Stimulated activated CD4-positive, alpha-beta T cell treated with anti-CD3 and anti-CD28 coated beads, Interleukin-1b, Interleukin-23, amount 100 ng/mL, for 4 hours (primary cell): ENCODE results near the gene CFAP61.
A peak's percentile ranks its signal among the peaks of the same experiment; 100 is the strongest.
"Not testable (repeated sequence)": the region's sequence is repeated elsewhere in the genome, so short reads cannot be mapped to it uniquely, and the experiment has no call there.

Source experiments
- DNase-seq, 2 donors: peaks; one replicate each; pipeline ENCODE4 v3.0.0-alpha.2; 2020; ENCODE audit warnings: low read depth in 2 of 2

Gene CFAP61

DNA sequence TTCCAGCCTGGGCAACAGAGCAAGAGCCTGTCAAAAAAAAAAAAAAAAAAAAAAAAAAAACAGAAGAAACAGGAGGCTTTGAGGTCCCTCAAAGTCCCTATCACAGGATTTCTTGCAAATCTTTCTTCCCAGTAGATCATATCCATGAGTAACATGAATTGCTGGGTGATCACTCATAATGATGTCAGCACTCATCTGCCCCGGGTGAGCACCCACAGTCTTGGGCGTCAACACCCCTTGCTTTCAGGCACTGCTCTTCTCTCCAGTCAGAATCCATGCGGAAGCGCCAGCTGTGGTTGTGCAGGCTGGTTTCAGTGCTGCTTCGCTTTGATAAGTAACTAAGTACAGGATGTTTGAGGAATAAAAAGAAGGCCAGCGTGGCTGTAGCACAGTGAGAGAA, 275.4 kb downstream of the CFAP61 start:
- no peak for DNase-seq

DNA sequence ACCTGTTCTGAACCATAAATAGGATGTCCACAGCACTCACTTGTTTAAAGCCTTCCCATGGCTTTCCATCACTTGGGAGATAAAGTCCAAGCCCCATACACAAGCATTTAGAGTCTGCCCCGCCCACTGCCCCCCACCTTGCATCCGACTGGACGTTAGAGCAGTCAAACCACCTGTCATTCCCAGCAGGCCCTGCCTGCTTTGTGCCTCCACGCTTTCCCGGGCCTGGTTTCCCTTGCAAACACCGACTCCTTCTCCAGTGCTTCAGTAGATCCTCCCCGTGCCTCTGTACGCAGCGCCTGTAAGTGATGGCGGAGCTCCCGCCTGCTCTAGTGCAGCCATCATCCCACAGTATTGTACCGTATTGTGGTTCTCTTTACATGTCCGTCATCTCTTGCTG, 277.2 kb downstream of the CFAP61 start:
- DNase-seq, result no peak

DNA sequence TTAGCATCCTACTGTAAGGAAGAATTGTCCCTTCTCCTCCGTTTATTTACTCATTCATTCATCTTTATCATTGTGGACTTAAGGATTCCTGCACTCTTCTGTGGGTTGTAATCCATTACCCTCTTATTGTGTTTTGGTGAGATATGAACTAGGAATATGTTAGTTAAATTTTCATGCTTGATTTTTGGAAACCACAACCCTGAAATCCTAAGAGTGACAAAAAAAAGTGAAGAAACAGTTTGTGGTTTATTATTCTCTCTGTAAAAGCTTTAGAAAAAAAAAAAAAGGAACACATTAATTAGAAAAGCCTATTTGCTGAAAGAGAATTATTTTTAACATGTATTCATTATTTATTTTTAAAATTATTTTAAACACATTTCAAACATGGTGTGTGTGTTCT, 278.8 kb downstream of the CFAP61 start:
- no peak for DNase-seq

DNA sequence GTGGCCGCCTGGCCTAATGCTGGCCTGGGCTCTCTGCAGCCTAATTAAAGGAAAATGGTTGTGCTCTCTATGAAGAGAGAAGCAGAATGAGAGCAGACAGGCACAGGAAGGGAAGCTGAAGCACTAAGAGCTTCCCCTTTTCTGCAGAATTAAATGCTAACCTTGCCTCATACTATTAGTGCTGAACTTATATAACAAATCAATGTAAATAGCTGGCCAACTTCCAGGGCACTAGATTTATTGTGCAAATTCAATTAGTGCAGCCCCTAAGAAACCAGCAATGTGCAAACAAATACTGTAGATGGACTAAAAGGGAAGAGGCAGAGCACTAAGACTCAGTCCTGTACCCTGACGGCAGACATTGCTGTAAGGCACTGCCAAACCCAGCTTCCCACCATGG, 279.5 kb downstream of the CFAP61 start:
- DNase-seq, result no peak

DNA sequence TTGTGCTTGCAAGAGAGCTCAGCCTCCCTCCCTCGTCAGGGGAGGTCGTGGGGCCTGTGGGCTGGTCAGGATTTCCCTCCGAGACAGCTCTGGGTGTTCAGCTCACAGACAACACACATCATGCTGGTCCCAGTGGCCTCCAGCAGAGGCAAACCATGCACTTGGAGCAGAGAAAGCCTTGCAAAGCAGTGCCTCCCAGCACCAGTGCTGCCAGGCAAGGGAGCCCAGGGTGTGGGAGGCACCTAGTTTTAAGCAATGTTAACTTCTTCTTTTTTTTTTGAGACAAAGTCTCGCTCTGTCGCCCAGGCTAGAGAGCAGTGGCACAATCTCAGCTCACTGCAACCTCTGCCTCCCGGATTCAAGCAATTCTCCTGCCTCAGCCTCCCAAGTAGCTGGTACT, 281.5 kb downstream of the CFAP61 start:
- no peak for DNase-seq

DNA sequence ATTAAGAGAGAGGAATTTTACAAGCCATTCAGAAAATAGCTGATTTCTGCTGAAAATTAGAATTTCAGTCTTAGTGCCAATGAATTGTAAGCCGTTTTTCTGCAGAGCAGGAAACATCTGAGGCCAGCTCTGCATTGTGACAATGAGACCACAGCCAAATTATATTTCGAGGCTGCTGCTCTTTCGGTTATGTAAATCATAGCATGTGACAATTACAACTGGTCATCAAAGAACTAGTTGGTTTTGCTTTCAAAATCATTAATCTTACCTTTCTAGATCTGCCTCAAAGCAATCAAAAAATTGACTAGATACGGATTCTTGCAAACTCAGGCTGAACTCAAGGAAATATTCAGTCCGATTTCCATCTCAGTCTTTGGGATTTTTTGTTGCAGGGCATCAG, 282.2 kb downstream of the CFAP61 start:
- DNase-seq, result no peak

DNA sequence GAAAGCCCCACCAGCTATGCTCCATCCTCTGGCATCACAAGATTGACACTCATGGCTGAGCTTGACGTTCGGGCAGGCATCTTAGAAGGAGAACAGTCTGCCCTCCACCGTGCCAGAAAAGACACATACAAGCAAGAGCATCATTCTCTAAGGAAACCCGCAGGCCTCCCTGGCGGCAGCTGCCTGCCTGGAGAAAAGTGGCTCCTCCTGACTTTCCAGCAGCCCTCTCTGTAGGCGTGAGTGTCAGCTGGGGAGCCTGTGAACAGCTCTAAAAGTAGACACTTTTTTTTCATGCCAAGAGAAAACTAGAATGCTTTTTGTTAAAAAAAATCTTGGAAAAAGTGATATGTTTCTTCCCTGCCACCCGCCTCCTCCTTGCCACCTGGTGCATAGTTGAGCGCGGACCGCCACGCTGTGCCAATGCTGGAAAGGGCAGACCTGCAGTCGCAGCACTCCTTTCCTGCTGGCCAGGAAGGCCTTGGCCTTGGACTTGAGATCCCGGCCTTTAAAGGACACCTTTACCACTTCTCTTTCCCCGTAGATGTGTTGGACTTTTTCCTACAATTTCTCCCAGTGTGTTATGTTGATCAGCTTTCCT, 285.9 kb downstream of the CFAP61 start:
- DNase-seq, result no peak

DNA sequence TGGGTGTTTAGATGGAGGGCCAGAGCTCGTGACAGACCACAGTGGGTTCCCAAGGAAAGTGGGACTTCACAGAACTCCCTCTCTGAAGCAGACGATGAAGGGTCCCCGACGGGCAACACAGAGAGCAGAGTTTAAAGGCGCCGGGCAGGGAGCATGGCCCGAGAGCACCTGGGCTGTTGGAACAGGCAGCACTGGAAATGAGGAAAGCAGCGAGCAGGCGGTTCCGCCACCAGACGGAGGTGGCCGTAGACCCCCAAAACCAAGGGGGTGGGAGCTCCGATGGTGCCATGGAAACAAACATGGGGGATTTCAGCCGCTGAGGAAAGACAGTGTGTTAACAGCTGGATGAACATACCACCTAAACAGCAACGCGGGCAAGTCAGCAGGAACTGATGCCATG, 288.1 kb downstream of the CFAP61 start:
- no peak for DNase-seq

DNA sequence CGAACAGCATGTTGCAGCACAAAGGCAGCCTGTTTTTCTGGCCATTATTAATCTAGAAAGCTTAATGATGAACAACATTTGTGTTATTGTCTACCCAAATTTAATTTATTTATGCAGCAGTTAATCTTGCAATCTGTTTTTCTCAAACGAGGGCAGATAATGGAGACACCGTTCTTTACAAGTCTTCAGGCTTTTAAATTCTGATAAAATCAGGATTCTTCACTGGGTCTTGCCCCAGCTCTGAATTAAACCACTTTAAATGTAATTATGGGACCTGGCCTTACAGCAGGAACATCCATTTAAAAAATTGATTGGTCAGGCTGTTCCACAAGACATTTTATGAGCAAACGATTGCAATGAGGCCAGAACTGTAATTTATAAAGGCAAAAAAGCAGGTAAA, 289.0 kb downstream of the CFAP61 start:
- DNase-seq, result no peak

DNA sequence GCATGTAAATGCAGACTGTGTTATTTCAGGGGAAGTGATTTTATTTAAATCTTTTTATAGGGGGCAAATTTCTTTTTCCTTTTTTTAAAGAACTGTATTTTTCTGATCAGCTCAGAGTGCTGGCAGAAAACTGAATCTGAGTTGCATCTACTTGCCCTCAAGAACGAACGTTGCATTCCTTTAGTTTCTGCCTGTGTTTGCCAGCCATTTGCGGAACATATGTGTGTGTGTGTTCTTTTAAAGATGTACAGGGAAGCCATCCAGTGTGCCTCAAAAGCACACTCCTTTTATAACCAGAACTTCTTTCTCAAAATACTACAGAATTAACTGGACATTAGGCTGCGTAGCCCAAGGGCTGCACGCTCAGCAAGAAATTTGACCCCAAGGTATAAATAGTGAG, 289.7 kb downstream of the CFAP61 start:
- no peak for DNase-seq

DNA sequence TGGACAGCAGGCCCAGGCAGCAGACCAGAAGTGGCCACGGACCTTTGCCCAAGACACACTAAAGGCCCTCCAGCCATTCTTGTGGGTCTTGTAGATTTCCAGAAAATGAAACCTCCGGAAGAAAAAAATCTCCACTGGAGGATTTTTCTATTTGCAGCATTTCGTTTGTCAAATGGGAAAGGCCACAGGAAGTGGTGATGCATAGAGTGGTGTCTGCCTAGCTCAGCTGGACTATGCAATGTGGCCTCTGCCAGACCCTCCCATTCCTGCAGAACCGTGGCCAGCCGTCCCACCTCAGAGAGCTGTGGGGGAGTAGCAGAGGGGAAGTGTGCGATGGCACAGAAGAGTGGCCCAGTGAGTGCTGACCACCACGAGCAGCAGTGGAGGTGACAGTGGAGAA, 291.6 kb downstream of the CFAP61 start:
- no peak for DNase-seq

DNA sequence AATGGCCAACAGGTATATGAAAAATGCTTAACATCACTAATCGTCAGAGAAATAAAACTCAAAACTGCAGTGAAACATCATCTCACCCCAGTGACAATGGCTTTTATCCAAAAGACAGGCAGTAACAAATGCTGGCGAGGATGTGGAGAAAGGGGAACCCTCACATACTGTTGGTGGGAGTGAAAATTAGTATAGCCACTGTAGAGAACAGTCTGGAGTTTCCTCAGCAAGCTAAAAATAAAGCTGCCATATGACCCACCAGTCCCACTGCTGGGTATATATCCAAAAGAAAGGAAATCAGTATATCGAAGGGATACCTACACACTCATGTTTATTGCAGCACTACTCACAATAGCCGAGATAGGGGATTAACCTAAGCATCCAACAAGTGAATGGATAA, 292.1 kb downstream of the CFAP61 start:
- no peak for DNase-seq

DNA sequence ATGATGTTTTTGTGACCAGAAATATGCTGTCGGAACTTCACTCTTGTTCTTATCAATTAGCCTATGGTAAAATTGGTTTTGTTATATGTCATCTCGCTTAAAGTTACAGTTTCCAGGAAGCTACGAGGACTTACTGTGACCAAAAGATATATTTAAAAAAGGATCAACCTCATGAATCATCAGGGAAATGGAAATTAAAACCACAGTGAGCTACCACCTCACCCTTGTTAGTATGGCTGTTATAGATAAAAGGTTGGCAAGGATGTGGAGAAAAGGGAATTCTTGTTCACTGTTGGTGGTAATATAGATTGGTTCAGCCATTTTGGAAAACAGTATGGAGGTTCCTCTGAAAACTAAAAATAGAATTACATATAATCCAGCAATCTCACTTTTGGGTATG, 301.2 kb downstream of the CFAP61 start:
- DNase-seq, result no peak

DNA sequence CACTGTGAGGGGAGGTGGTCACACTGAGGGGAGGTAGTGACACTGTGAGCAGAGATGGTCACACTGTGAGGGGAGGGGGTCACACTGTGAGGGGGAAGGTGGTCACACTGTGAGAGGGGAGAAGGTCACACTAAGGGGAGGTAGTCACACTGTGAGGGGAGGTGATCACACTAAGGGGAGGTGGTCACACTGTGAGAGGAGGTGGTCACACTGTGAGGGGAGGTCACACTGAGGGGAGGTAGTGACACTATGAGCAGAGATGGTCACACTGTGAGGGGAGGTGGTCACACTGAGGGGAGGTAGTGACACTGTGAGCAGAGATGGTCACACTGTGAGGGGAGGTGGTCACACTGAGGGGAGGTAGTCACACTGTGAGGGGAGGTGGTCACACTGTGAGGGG, 303.2 kb downstream of the CFAP61 start:
- DNase-seq, result not testable (repeated sequence)

DNA sequence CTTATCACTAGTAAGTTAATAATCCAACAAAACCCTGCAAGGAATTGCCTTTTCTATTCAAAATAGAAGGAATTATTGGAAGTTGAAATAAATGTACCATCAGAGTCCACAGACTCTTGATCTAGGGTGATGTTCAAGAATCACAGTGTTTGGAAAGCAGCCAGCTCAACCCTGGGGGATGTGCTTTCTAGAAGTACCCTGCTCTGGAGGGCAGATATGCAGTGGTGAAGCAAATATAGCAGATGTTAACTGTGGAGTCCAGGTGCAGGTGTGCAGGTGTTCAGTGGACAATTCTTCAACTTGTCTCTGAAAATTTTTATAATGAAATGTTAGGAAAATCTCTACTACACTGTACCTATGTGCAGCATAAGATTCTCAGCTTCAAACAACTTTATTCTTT, 306.5 kb downstream of the CFAP61 start:
- no peak for DNase-seq

DNA sequence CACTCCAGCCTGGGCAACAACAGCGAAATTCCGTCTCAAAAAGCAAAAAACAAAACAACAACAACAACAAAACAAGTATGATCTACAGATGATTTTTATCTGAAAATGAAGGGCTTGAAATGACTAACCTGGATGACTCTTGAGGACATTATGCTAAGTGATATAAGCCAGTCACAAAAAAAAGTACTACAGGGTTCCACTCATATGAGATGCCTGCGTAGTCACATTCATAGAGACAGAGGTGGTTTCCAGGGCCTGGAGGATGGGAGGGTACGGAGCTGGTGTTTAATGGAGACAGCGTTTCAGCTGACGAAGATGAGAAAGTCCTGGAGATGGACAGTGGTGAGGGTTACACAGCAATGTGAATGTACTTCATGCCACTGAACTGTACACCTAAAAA, 307.3 kb downstream of the CFAP61 start:
- DNase-seq, result no peak

DNA sequence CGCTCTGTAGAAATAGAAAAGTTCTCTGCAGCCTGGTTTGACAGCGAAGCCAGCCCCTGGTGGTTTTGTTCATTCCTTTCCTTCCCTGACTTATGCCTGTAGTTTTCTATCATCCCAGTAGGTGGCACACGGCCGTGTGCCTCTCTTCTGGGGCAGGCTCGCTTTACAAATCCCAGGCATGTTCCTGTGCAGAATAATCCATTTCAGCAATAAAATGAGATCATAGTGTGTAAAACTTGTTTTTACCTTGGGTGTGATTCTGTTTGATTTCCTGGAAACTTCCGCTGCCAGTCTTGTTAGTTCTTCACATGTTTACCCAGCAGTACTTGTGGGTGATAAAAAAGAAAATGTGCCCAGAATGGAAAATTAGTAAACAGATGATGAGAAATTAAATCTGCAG, 308.1 kb downstream of the CFAP61 start:
- DNase-seq, result peak in 1 of 2 donors; percentile 5

DNA sequence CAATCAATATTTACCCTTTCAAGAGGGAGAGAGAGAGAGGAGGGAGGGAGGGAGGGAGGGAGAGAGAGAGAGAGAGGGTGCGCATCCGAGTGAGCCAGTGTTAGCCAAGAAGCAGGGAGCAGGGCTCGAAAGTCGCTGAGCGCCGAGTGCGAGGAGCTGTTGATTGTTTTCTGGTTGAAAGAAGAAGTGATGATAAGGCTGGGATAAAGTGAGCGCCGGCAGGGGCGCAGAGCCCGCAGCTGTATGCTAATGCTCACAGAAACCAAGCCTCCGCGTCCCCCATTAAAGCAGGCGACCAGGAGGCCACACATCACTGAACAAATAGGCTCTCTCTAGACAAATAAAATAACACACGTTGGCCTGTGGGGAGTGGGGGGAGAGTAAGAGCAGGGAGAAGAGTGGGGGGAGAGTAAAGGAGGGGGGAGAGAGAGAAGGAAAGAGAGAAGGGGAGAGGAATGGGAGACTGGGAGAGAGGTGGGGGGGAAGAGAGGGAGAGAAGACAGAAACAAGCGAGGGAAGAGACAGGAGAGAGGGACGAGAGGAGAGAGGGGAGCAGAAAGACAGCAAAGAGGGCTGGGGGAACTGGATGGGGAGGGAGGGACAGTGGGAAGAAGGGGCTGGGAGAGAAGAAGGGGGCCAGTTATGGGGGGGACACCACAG, 310.6 kb downstream of the CFAP61 start:
- DNase-seq, result no peak

DNA sequence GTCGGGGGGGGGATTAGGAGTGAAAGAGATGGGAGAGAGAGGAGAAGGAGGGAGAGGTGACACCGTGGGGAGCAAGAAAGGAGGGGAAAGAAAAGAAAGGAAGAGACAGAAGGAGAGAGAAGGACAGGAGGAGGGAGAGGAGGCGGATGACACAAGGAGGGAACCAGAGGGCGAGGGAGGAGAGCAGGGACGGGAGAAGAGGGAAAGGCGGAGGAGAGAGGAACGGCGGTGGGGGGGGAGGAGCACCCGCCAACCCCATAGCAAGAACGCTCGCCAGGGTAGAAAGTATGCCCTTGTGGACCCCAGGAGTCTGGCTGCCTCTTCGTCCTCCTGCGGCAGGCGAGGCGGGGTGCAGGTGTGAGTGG, 311.1 kb downstream of the CFAP61 start:
- DNase-seq, result no peak

DNA sequence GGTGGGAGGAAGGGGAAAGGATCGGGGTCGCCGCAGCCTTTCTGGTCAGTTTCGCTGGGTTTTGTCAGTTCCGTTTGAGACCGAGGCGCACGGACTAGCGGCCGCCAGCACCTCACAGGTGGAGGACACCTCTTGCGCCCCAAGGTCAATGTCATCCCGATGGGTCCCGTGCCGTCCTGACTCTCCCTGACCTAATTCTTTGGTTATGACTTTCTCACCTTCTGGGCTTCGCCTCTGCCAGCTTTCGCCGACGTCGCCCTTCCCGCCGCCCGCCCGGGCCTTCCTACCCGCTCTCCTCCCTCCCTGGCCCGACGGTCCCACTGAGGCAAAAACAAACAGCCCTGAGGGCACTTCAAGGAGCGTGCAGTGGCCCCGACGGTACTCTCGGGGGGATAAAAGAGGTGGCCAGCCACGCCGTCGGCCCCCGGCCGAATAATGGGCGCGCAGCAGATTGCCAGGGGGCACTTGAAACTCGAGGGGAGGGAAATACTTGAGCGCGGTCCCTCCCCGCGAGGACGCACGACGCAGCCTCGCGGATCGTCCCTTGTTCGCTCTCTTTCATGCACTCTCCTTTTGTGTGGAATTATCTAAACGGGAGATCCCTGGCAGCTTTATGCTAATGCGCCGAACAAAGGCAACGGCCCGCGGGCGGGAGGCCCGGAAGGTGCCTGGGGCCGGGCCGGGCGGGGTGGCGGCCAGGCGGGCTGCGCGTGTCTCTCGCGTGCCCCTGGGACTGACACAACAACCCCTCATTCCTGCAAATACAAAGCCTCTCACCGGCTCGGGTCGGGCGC, 311.7 kb downstream of the CFAP61 start:
- DNase-seq, result no peak

DNA sequence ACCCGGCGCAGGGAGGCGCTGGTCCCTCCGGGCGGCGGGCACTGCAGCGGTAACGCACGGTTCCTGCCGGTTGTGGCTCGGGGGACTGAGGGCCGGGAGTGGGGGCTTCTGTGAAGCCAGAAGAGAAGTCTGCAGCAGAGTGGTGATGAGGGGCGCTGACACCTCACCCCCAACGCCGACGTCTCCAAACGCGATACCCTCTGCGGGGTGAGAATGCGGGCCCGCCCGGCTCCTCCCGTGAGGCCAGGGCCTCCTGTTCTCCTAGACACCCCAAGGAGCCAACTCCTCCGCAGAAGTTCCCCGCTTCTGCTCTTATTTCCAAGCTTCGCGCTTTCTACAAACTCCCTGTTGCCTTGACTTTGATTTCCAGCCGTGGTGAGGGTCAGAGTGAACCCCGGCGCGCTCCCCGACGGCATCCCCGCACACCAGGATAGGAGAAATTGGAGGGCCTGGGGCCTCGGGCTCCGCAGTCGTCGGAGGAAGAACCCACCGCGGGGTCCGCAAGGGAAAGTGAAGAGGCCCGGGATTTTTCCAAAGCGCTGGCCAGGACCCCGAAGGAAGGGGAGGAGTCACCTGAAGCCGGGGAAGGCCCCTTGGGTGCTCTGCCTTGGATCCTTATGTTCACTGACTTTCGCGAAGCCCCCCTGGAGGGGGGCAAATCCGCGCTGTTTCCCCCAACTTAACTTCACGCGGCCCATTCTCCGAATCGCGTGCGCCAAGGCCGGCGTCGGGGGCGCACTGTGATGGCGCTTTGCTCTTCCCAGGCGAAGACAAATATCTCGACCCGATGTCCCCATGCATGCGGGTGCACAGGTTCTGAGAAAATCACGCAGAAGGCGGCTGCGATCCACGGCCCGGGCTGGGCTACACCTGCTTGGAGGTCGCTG, 312.5 kb downstream of the CFAP61 start:
- DNase-seq, result no peak

DNA sequence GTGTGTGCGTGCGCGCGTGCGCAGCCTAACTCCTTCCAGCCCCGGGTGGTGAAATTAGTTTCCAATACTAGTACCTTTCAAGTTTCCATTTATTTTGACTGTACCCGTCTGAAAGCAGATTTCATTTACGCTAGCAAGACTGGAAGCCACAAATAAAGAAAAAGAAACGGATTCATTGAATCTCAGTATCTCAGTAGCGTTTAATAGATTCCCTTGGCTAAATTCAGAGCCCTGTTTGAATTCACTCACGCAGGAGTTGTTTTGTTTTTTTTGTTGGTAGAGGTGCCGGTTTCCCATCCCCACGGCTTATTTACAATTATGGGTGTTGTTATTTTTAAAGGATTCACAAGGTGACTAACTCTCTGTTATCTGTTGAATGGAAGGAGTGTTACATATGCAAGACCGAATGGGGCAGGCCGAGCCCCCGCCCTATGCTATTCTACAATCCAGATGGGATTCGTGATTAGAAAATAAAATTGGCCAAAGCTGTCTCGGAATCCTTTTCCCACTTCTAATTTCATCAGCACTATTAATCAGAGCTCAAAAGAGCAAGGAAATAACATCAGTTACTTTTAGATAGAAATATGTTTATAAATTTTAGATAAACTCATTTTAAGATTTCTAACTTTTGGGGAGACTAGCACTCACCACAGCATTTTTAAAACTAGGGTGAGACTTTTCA, 313.3 kb downstream of the CFAP61 start:
- DNase-seq, result no peak
